WTC11 (cell line): ENCODE measurements around the gene GLT8D2. TPM values are rescaled to one million over a fixed set of nuclear protein-coding genes. Genes with fewer than 3 reads are reported as not detected.

Source experiments
- ATAC-seq: fragments of 200-7000 bp; cut with Tn5 transposase; 2 replicates; pipeline ENCODE4 v1.10.0; 2021; ENCODE audit warnings: mild to moderate bottlenecking, moderate library complexity
- CTCF ChIA-PET: fragments of 300-600 bp; sonication (Branson Sonifier 250); formaldehyde crosslinking; loops from one replicate; lab custom pipeline; 2021; ENCODE audit warnings: antibody characterized with exemption; lab: Charles Lee
- POLR2A ChIA-PET: fragments of 350-600 bp; sonication (Branson Sonifier 250); formaldehyde crosslinking; loops from one replicate; lab custom pipeline; 2021; ENCODE audit warnings: antibody characterized with exemption; lab: Charles Lee
- DNase-seq: peaks from one replicate; pipeline ENCODE4 v3.0.0; 2021; ENCODE audit warnings: low spot score
- H3K27ac Mint-ChIP-seq: 2 replicates; pipeline ENCODE4 v1.8.0; 2021; ENCODE audit warnings: mixed read lengths
- H3K27me3 Mint-ChIP-seq: 2 replicates; pipeline ENCODE4 v1.8.0; 2021; ENCODE audit warnings: low read depth, mild to moderate bottlenecking, moderate library complexity, mixed read lengths
- H3K36me3 Mint-ChIP-seq: 2 replicates; pipeline ENCODE4 v1.8.0; 2021; ENCODE audit warnings: mixed read lengths
- H3K4me1 Mint-ChIP-seq: 2 replicates; pipeline ENCODE4 v1.8.0; 2022; ENCODE audit warnings: mixed read lengths
- H3K4me3 Mint-ChIP-seq: 2 replicates; pipeline ENCODE4 v1.8.0; 2021; ENCODE audit warnings: mild to moderate bottlenecking, moderate library complexity, mixed read lengths
- H3K9me3 Mint-ChIP-seq: 2 replicates; pipeline ENCODE4 v1.8.0; 2021; ENCODE audit warnings: mixed read lengths
- AR ChIP-seq: fragments of 250-450 bp; sonication (Bioruptor Pico); IDR thresholded peaks from 2 replicates; pipeline ENCODE4 v1.9.0; 2021; ENCODE audit warnings: mild to moderate bottlenecking
- ELF4 ChIP-seq: sonication (generic); formaldehyde crosslinking; IDR thresholded peaks from 2 replicates; pipeline ENCODE4 v1.8.1; 2022; ENCODE audit warnings: low read depth, mild to moderate bottlenecking, moderate library complexity, missing genetic modification reagents
- ETV6 ChIP-seq: sonication (generic); formaldehyde crosslinking; IDR thresholded peaks from 2 replicates; pipeline ENCODE4 v1.8.1; 2022; ENCODE audit warnings: mild to moderate bottlenecking, missing genetic modification reagents
- FOXP1 ChIP-seq: sonication (generic); formaldehyde crosslinking; IDR thresholded peaks from 2 replicates; pipeline ENCODE4 v1.8.0; 2022; ENCODE audit warnings: missing genetic modification reagents, mild to moderate bottlenecking, moderate library complexity, borderline replicate concordance
- GTF2I ChIP-seq: fragments of 250-450 bp; sonication (Bioruptor Pico); conservative IDR thresholded peaks from 2 replicates; pipeline ENCODE4 v1.4.0; 2021; ENCODE audit warnings: mild to moderate bottlenecking
- HMGXB4 ChIP-seq: sonication (generic); formaldehyde crosslinking; IDR thresholded peaks from 2 replicates; pipeline ENCODE4 v1.8.1; 2023; ENCODE audit warnings: mild to moderate bottlenecking, moderate library complexity, missing genetic modification reagents
- IRF1 ChIP-seq: sonication (generic); formaldehyde crosslinking; IDR thresholded peaks from 2 replicates; pipeline ENCODE4 v1.8.0; 2023; ENCODE audit warnings: missing genetic modification reagents
- JAZF1 ChIP-seq: fragments of 250-450 bp; sonication (Bioruptor Pico); IDR thresholded peaks from 2 replicates; pipeline ENCODE4 v1.9.0; 2021; ENCODE audit warnings: moderate library complexity, mild to moderate bottlenecking, inconsistent platforms
- MXD4 ChIP-seq: fragments of 250-450 bp; sonication (Bioruptor Pico); IDR thresholded peaks from 2 replicates; pipeline ENCODE4 v1.8.0; 2021; ENCODE audit warnings: mild to moderate bottlenecking, moderate library complexity, borderline replicate concordance
- MYBL2 ChIP-seq: sonication (generic); formaldehyde crosslinking; IDR thresholded peaks from 2 replicates; pipeline ENCODE4 v1.8.1; 2023; ENCODE audit warnings: mild to moderate bottlenecking, moderate library complexity, missing genetic modification reagents
- PRDM15 ChIP-seq: sonication (generic); formaldehyde crosslinking; IDR thresholded peaks from 2 replicates; pipeline ENCODE4 v1.8.0; 2022; ENCODE audit warnings: missing genetic modification reagents
- STAT6 ChIP-seq: sonication (generic); formaldehyde crosslinking; conservative IDR thresholded peaks from 2 replicates; pipeline ENCODE4 v1.8.1; 2023; ENCODE audit warnings: mild to moderate bottlenecking, low read depth, missing genetic modification reagents, moderate library complexity
- ZNF263 ChIP-seq: sonication (generic); formaldehyde crosslinking; IDR thresholded peaks from 2 replicates; pipeline ENCODE4 v1.8.1; 2022; ENCODE audit warnings: low read depth, mild to moderate bottlenecking, moderate library complexity, missing genetic modification reagents
- ZNF423 ChIP-seq: fragments of 250-450 bp; sonication (Bioruptor Pico); IDR thresholded peaks from 2 replicates; pipeline ENCODE4 v2.1.2; 2022; ENCODE audit warnings: mild to moderate bottlenecking, moderate library complexity
- ZNF512 ChIP-seq: sonication (generic); formaldehyde crosslinking; IDR thresholded peaks from 2 replicates; pipeline ENCODE4 v1.8.1; 2022; ENCODE audit warnings: missing genetic modification reagents, borderline replicate concordance
- ZNF532 ChIP-seq: fragments of 250-450 bp; sonication (Bioruptor Pico); IDR thresholded peaks from 2 replicates; pipeline ENCODE4 v1.9.0; 2021; ENCODE audit warnings: mild to moderate bottlenecking, borderline replicate concordance
- ZNF671 ChIP-seq: fragments of 250-450 bp; sonication (Bioruptor Pico); IDR thresholded peaks from 2 replicates; pipeline ENCODE4 v1.8.0; 2021; ENCODE audit warnings: mild to moderate bottlenecking
- total RNA-seq: library from RNA; stranded (reverse); gene quantifications from 3 replicates; pipeline ENCODE4 v1.2.3, GENCODE V29; 2021

The GLT8D2 gene
- total RNA-seq, 1 experiment from 2014 or later = 4.5 TPM

- no peak overlapping the region for H3K27ac Mint-ChIP-seq
- H3K4me1 Mint-ChIP-seq = no peaks in the 10 kb centered on the region
- no peaks in the 10 kb centered on the region for H3K36me3 Mint-ChIP-seq
- TF ChIP-seq ZNF423 (CRISPR knock-in tag) (no peak), FOXP1 (CRISPR knock-in tag) (no peak), STAT6 (no peak), MXD4 (CRISPR knock-in tag) (no peak), ETV6 (no peak), AR (CRISPR knock-in tag) (no peak), JAZF1 (CRISPR knock-in tag) (no peak), ZNF263 (CRISPR knock-in tag) (no peak), ZNF671 (CRISPR knock-in tag) (no peak), ZNF532 (no peak), PRDM15 (no peak)
- H3K9me3 Mint-ChIP-seq = no peaks in the 10 kb centered on the region
- ChIA-PET CTCF (interaction anchor here (1.2 to 2.0 kb wide), 2 partner anchors 21 to 30 kb away, joined by 4 to 5 read pairs; no protein-coding TSS in a partner anchor), POLR2A (no interaction called here)
- no peak overlapping the region for H3K4me3 Mint-ChIP-seq
- ATAC-seq (no peak), DNase-seq (no peak)
- no peaks in the 10 kb centered on the region for H3K27me3 Mint-ChIP-seq
Observed at GRCh38 chr12:104079024-104079423, 29.0 kb upstream of the GLT8D2 start.

GRCh38 chr12:104073699-104074098 is 23.7 kb upstream of the GLT8D2 start:
- Mint-ChIP-seq H3K4me3 (no peak overlapping the region), H3K4me1 (peaks cover 2% of the 10 kb centered on the region), H3K27me3 (no peaks in the 10 kb centered on the region), H3K36me3 (no peaks in the 10 kb centered on the region), H3K9me3 (no peaks in the 10 kb centered on the region), H3K27ac (no peak overlapping the region)
- ATAC-seq (no peak), DNase-seq (no peak)
- ChIA-PET CTCF (interaction anchor here (1.9 kb wide), 1 partner anchor 35 kb away, joined by 5 read pairs; no protein-coding TSS in a partner anchor), POLR2A (no interaction called here)
- TF ChIP-seq GTF2I (CRISPR knock-in tag) (no peak), IRF1 (CRISPR knock-in tag) (no peak), MYBL2 (CRISPR knock-in tag) (no peak), HMGXB4 (no peak), ZNF512 (CRISPR knock-in tag) (no peak), ELF4 (CRISPR knock-in tag) (no peak)
